IPS-NIHi7 (cell line): Measurements from ENCODE around the gene SLC25A17.

Experiments
- DNase-seq: peaks from one replicate; pipeline ENCODE4 v3.0.0; 2012; ENCODE audit warnings: mixed read lengths; ENCODE audit errors: extremely low spot score

The SLC25A17 gene

GRCh38 chr22:40758390-40758789, 60.8 kb downstream of the SLC25A17 start:
- no peak for DNase-seq

- DNase-seq, result no peak
Observed at GRCh38 chr22:40757071-40757470, 62.1 kb downstream of the SLC25A17 start.

GRCh38 chr22:40753114-40753513, 66.0 kb downstream of the SLC25A17 start:
- DNase-seq, result no peak

- no peak for DNase-seq
Observed at GRCh38 chr22:40751250-40751649, 67.9 kb downstream of the SLC25A17 start.

- no peak for DNase-seq
Observed at GRCh38 chr22:40749829-40750228, 69.3 kb downstream of the SLC25A17 start.

- no peak for DNase-seq
Observed at GRCh38 chr22:40748388-40749355, 70.5 kb downstream of the SLC25A17 start.

- no peak for DNase-seq
Observed at GRCh38 chr22:40747361-40747760, 71.8 kb downstream of the SLC25A17 start.

GRCh38 chr22:40746428-40747220, 72.5 kb downstream of the SLC25A17 start:
- DNase-seq, result no peak

GRCh38 chr22:40743768-40744167, 75.4 kb downstream of the SLC25A17 start:
- DNase-seq, result no peak

- no peak for DNase-seq
Observed at GRCh38 chr22:40741116-40741515, 78.0 kb downstream of the SLC25A17 start.

GRCh38 chr22:40739721-40740120, 79.4 kb downstream of the SLC25A17 start:
- DNase-seq, result no peak

GRCh38 chr22:40733919-40734318, 85.2 kb downstream of the SLC25A17 start:
- no peak for DNase-seq

- no peak for DNase-seq
Observed at GRCh38 chr22:40732999-40733292, 86.2 kb downstream of the SLC25A17 start.

GRCh38 chr22:40729284-40729683, 89.9 kb downstream of the SLC25A17 start:
- DNase-seq, result no peak

- no peak for DNase-seq
Observed at GRCh38 chr22:40728731-40729189, 90.4 kb downstream of the SLC25A17 start.

GRCh38 chr22:40727964-40728615, 91.1 kb downstream of the SLC25A17 start:
- no peak for DNase-seq

GRCh38 chr22:40727070-40727963, 91.8 kb downstream of the SLC25A17 start:
- no peak for DNase-seq

GRCh38 chr22:40726514-40726913, 92.6 kb downstream of the SLC25A17 start:
- no peak for DNase-seq

GRCh38 chr22:40723396-40723933, 95.7 kb downstream of the SLC25A17 start:
- DNase-seq, result no peak

GRCh38 chr22:40721266-40721665, 97.9 kb downstream of the SLC25A17 start:
- no peak for DNase-seq
